ENCODE results near the gene GALNT12. TPM values are rescaled to one million over a fixed set of nuclear protein-coding genes. Genes with fewer than 3 reads are reported as not detected.

GALNT12 gene
- total and polyA plus RNA-seq, 2 donors (not counting 1 experiment from before 2014, with no cell fraction given): 3.2 to 4.5 TPM

- POLR2A ChIA-PET: no interaction called here
- WGBS (ENCODE audit: insufficient coverage): 96% methylated on average over 7 of the region's 7 CpGs
- H3K4me3 ChIP-seq (ENCODE audit: control extremely low read depth in 1 of 5, extremely low read depth in 1 of 5, insufficient read depth in 1 of 5, low read depth in 2 of 5, low read length in 4 of 5): no peak overlapping the region
These were observed 57.1 kb downstream of the GALNT12 start for GRCh38 chr9:98864281-98865174.

More at GRCh38 chr9:98864281-98865174, 57.1 kb downstream of the GALNT12 start:
- intact Hi-C loops (cut with micrococcal nuclease): no loop called here
- no peaks in the 10 kb centered on the region for H3K9me3 ChIP-seq (ENCODE audit: control extremely low read depth in 1 of 3, control insufficient read depth in 2 of 3, insufficient read depth in 1 of 3, low read length in 2 of 3)
- no peaks in the 10 kb centered on the region for H3K4me1 ChIP-seq (ENCODE audit: control insufficient read depth in 2 of 2, insufficient read depth in 2 of 2, low read length in 2 of 2)
- no peak overlapping the region for H3K9ac ChIP-seq (ENCODE audit: low read length)
- H3K27ac Mint-ChIP-seq: no peak overlapping the region
- H3K9me3 Mint-ChIP-seq (ENCODE audit: insufficient read depth): no peaks in the 10 kb centered on the region
- DNase-seq (no peak), ATAC-seq (ENCODE audit: low read depth) (no peak)
- no peaks in the 10 kb centered on the region for H3K4me1 Mint-ChIP-seq
- no peaks in the 10 kb centered on the region for H3K79me2 ChIP-seq (ENCODE audit: control insufficient read depth, insufficient read depth, low read length)
- no peaks in the 10 kb centered on the region for H4K20me1 ChIP-seq (ENCODE audit: control insufficient read depth, insufficient read depth, low read length, poor library complexity, severe bottlenecking)
- no peaks in the 10 kb centered on the region for H3K36me3 ChIP-seq (replicated peaks in 1 of 2; ENCODE audit: control extremely low read depth in 1 of 2, control insufficient read depth in 1 of 2, extremely low read depth in 1 of 2, insufficient read depth in 2 of 2, low read length in 1 of 2)
- no peak overlapping the region for H3K27ac ChIP-seq (ENCODE audit: low read length in 2 of 2)
- TF ChIP-seq, protein P1, sequence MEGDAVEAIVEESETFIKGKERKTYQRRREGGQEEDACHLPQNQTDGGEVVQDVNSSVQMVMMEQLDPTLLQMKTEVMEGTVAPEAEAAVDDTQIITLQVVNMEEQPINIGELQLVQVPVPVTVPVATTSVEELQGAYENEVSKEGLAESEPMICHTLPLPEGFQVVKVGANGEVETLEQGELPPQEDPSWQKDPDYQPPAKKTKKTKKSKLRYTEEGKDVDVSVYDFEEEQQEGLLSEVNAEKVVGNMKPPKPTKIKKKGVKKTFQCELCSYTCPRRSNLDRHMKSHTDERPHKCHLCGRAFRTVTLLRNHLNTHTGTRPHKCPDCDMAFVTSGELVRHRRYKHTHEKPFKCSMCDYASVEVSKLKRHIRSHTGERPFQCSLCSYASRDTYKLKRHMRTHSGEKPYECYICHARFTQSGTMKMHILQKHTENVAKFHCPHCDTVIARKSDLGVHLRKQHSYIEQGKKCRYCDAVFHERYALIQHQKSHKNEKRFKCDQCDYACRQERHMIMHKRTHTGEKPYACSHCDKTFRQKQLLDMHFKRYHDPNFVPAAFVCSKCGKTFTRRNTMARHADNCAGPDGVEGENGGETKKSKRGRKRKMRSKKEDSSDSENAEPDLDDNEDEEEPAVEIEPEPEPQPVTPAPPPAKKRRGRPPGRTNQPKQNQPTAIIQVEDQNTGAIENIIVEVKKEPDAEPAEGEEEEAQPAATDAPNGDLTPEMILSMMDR (IDR thresholded peaks at IDR 0.05): no peak
- no peak for TF ChIP-seq EZH2 (IDR thresholded peaks at IDR 0.05; ENCODE audit: borderline replicate concordance, insufficient read depth, low read depth, low read length, poor library complexity, severe bottlenecking)
- peaks cover 0 to 2% (median 0%) of the 10 kb centered on the region in 4 experiments for H3K27me3 ChIP-seq (replicated peaks in 1 of 4; ENCODE audit: control extremely low read depth in 1 of 4, control insufficient read depth in 3 of 4, insufficient read depth in 4 of 4, low read length in 3 of 4)
- no peak overlapping the region for H3K4me2 ChIP-seq (replicated peaks; ENCODE audit: low read depth, low read length, poor library complexity, severe bottlenecking)
- CTCF ChIA-PET: interaction anchor here (1.9 kb wide), 1 partner anchor 16 kb away, joined by 8 read pairs; no protein-coding TSS in a partner anchor
- H3K27me3 Mint-ChIP-seq: peaks cover 30% of the 10 kb centered on the region
- no peak overlapping the region for H2AFZ ChIP-seq (ENCODE audit: insufficient read depth, low read depth, low read length, poor library complexity, severe bottlenecking)
- H3K4me3 Mint-ChIP-seq: no peak overlapping the region
